ENCODE measurements around the gene HLA-F.

DNA sequence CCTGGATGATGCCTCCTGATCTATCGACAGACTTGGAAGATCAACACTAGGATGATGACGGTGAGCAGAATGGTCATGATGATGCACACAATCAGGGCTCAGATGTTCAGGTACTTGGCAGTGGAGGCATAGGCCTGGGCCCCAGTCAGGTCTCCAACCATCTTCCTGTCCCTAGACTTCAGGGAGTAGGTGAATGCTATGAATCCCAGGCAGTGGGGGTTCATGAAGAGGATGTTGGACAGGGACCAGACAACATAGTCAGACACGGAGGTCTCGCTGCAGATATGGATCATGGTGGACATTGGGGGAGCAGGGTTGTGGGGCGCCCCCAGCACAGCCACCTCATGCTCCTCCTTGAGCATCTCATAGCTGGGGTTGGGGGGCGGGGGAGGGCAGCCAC is 27.5 kb downstream of the HLA-F start:
- TF ChIP-seq, protein P1, sequence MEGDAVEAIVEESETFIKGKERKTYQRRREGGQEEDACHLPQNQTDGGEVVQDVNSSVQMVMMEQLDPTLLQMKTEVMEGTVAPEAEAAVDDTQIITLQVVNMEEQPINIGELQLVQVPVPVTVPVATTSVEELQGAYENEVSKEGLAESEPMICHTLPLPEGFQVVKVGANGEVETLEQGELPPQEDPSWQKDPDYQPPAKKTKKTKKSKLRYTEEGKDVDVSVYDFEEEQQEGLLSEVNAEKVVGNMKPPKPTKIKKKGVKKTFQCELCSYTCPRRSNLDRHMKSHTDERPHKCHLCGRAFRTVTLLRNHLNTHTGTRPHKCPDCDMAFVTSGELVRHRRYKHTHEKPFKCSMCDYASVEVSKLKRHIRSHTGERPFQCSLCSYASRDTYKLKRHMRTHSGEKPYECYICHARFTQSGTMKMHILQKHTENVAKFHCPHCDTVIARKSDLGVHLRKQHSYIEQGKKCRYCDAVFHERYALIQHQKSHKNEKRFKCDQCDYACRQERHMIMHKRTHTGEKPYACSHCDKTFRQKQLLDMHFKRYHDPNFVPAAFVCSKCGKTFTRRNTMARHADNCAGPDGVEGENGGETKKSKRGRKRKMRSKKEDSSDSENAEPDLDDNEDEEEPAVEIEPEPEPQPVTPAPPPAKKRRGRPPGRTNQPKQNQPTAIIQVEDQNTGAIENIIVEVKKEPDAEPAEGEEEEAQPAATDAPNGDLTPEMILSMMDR (IDR thresholded peaks at IDR 0.05), result no peak
- TF ChIP-seq POLR2A (IDR thresholded peaks at IDR 0.05), result no peak

Data from prostate gland (tissue), 2 donors.